H1 (cell line): ENCODE results near the gene CAPN8. TPM values are rescaled to one million over a fixed set of nuclear protein-coding genes. Genes with fewer than 3 reads are reported as not detected.

ENCODE experiments used
- ATF2 ChIP-seq: IDR thresholded peaks from 2 replicates; pipeline ENCODE4 v1.6.1; 2012; ENCODE audit warnings: low read length, inconsistent platforms
- EP300 ChIP-seq, 2 experiments: IDR thresholded peaks; 1 replicate in 1 of 2; 2 replicates in 1 of 2; pipeline ENCODE4 v1.6.1; 2011 to 2012; ENCODE audit warnings: low read depth in 2 of 2, low read length in 2 of 2, mild to moderate bottlenecking in 2 of 2, borderline replicate concordance in 1 of 2, inconsistent platforms in 1 of 2, moderate library complexity in 1 of 2
- NANOG ChIP-seq: IDR thresholded peaks from 2 replicates; pipeline ENCODE4 v1.6.1; 2011; ENCODE audit warnings: low read length, low read depth, mild to moderate bottlenecking, inconsistent platforms; ENCODE audit not compliant: insufficient read depth, poor library complexity, severe bottlenecking
- POU5F1 ChIP-seq: IDR thresholded peaks from 2 replicates; pipeline ENCODE4 v1.6.1; 2011; ENCODE audit warnings: low read depth, mild to moderate bottlenecking, low read length, moderate library complexity
- SP1 ChIP-seq: IDR thresholded peaks from 2 replicates; pipeline ENCODE4 v1.6.1; 2011; ENCODE audit warnings: low read depth, low read length
- YY1 ChIP-seq: IDR thresholded peaks from 2 replicates; pipeline ENCODE4 v1.6.1; 2011; ENCODE audit warnings: low read depth, mild to moderate bottlenecking, low read length
- polyA plus RNA-seq, 7 experiments: library from polyadenylated mRNA; depleted of rRNA in 3 of 7; stranded (reverse) in 5 of 7; unstranded in 2 of 7; fragments of >200 nt in 5 of 7; fragments of 200-250 nt in 2 of 7; gene quantifications; 1 replicate in 5 of 7; 2 replicates in 1 of 7; 4 replicates in 1 of 7; pipeline versions ENCODE4 v1.2.1 to v1.2.3, GENCODE V29; 2011 to 2013; ENCODE audit warnings: missing spikeins in 2 of 7, mixed read lengths in 2 of 7
- total RNA-seq: library from RNA; stranded (reverse); fragmentation: NEBNext Ultra II Directional; extraction: Animal tissue kit (Norgen Biotek cat#: 25700); gene quantifications from 2 replicates; pipeline ENCODE4 v1.2.1, GENCODE V29; 2021

The CAPN8 gene
- total and polyA plus RNA-seq, 2 of the 8 experiments (the other 6 are each of a cell fraction or from before 2014, with no cell fraction given), result 0.20 to 0.26 TPM

DNA sequence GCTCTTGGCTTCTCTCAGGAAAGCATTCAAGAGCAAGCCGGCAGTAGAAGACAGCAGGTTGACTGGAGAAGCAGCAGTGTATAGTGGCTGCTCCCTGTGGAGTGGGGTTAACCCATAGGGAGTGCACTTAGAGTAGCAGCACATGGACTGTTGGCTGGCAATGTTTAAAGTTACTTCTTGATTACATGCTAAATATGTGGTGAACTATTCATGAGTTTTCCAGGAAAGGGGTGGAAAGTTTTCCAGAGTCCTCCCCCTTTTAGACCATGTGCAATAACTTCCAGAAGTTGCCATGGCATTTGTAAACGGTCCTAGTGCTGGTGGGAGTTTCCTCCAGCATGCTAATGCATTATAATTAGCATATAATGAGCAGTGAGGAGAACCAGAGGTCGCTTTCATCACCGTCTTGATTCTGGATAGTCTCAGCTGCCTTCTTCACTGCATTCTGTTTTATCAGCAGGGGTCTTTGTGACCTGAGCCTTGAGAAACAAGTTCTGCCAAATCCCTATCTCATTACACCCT, 140.5 kb downstream of the CAPN8 start (continued):
- no peak for TF ChIP-seq NANOG
- no peak for TF ChIP-seq ATF2
- no peak for TF ChIP-seq SP1
- TF ChIP-seq EP300 (IDR thresholded peaks at IDR 0.05; ENCODE audit: borderline replicate concordance in 1 of 2, low read depth in 2 of 2, low read length in 2 of 2), result no peak
- no peak for TF ChIP-seq POU5F1
- no peak for TF ChIP-seq YY1
